Activated T-helper 9 cell treated with anti-CD3 and anti-CD28 coated beads, Interleukin-2, amount 50 U/mL, for 16 hours (primary cell): ENCODE results near the gene RPL27A.

Experiments used
- DNase-seq: peaks from one replicate; pipeline ENCODE4 v3.0.0-alpha.2; 2020; ENCODE audit warnings: low read depth

The RPL27A gene

DNA sequence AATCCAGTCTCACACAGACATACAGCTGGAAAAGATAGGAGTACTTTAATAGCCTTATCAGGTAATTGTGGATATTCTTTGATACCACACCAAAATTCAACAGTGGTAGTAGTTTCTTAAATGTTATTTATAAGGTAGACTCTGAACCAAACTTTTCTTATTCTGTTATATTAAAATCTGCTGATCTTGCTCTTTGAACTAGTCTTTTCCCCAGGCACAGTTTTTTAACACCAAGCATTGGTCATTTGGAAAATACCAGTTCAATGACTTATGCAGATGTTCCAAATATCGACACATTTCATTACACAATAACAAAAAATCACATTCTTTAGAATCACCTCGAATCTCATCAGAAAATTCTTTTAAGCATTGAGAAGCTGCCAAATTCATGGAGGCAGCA lies 7.7 kb upstream of the RPL27A start:
- DNase-seq = no peak

DNA sequence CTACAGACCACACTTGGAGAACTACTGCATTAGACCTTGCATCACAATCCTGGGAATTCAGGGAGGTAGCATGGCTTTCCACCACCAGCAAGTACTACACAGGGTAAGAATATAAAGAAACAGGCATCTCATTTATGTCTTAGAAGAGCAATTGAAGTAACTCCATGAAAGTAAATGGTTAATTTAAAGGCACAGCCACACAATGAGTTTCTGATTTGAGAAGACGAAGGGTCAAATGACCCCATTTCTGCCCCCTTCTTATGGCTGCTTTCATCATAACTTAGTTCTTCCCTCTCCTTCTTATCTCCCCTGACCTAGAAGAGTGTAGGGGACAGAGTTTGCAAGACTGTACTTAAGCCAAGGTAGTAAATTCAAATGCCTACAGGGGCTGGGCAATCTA lies 6.1 kb upstream of the RPL27A start:
- DNase-seq = no peak

DNA sequence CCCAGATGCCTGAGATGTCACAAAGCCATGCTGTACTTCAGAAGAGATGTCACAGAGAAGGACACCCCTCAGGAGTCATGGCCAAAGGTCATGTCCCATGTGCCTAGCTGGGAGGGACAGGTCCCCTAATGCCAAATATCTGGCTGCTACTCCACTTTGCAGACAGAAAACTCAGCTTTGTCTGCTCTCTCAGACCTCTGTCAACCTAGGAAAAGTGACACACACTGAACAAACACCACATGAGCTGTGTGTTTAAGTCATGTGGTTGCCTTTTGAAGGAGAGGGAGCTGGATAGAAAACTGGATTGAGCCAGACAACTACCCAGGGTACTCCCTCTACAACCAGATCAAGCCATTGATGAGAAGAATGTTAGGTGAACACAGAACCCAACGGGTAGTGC lies 3.6 kb upstream of the RPL27A start:
- no peak for DNase-seq

DNA sequence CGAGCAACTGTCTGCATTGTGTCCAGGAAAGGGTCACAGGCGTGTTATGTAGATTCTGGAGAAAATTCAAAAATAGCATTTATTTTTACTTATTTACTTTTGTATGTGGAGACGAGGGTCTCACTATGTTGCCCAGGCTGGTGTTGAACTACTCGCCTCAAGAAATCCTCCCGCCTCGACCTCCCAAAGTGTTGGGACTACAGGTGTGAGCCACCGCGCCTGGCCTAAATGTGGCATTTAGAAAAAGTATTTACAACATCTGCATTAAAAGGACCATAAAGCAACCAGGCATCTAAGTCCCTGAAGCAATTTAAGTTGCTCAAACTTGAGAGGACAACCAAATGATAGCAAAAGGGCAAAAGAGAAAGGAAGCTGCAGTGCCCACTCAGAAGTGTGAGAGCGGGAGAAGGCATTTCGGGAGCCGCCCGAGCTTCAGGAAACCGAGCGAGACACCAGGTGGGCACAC lies 722 bp upstream of the RPL27A start:
- DNase-seq = no peak

DNA sequence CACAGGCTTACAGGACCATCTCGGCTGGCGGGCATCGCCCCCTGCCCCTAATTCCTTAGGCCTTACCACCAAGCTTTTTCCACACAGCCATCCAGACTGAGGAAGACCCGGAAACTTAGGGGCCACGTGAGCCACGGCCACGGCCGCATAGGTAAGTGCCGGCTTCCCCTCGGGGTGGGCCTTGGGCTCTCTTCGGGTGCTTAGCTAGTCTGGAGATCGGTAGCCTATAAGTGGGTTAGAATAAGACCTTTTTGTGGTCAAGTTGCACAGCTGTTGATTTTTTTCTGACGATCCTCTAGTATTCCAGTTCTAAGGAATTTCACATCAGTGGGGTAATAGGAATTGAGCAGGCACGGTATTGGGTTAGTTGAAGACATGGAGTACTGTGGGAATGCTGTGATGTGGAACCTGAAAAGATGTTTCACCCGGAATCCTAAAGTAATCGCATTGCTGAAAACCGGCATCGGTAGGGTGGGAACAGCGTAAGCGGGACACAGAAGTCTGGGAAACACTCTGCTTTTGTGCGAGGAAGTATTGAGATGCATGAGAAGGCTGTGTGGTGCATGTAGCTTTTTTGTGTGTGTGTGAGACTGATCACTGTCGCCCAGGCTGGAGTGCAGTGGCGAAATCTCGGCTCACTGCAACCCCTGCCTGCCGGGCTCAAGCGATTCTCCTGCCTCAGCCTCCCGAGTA lies 669 bp downstream of the RPL27A start:
- no peak for DNase-seq

DNA sequence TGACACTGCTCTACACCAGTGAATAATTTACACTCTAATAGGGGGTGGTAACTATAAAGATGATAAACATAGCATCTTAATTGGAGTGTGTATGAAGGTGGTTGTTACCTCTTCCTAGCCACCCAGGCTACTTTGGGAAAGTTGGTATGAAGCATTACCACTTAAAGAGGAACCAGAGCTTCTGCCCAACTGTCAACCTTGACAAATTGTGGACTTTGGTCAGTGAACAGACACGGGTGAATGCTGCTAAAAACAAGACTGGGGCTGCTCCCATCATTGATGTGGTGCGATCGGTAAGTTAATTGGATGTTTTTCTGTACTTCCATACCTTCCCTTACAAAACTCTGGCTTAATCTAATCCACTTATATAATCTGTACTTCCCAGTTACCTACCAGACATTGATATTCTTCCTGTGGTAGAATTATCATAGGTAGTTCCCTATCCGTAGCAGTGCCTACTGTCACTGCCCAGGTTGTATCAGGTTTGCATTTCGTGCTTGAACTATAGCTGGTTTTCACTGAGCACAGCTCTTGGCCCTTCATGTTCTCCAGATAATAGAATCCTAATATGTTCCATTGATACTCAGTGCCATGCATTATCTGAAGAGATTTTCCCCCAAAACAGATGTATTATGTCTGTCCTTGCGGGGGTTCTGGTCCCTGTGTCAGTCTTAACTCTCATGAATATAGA lies 2.2 kb downstream of the RPL27A start:
- no peak for DNase-seq

DNA sequence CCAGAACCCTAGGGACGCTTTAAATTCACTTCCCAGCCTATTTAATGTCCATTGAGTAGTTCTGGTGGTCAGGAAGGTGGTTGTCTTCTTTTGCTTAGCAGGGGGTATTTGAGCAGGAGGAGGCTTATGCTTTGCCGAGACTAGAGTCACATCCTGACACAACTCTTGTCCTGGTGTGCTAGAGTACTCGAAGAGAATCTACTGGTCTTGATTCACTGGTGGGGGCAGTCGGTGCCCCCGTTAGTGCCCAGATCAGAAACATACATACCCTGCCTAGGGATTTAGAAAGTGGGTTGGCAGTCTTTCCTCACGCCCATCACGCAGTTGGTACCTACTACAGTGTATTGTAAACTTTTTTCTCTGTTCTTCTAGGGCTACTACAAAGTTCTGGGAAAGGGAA lies 2.7 kb downstream of the RPL27A start:
- DNase-seq = no peak

DNA sequence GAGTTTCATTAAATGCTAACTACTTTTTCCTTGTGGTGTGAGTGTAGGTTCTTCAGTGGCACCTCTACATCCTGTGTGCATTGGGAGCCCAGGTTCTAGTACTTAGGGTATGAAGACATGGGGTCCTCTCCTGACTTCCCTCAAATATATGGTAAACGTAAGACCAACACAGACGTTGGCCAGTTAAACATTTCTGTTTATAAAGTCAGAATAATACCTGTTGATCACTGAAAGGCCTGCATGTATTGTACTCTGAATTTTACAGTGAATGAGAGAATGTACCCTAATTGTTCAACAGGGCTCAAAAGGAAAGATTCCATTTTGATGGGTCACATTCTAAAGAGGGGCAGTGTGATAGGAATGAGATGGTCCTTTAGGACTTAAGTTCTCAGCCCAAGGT lies 3.2 kb downstream of the RPL27A start:
- DNase-seq = no peak

DNA sequence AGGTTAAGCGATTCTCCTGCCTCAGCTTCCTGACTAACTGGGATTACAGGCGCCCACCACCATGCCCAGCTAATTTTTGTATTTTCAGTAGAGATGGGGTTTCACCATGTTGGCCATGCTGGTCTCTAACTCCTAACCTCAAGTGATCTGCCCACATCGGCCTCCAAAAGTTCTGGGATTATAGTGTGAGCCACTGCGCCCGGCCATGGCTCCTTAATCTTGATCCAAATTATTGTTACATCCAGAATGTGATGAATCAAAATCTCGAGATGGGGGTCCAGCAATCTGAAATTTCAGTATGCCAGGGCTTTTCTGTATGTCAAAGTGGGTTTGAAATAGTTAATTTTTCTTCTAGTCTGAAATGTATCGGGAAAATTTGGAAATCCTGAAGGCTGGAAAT lies 3.7 kb downstream of the RPL27A start:
- no peak for DNase-seq

DNA sequence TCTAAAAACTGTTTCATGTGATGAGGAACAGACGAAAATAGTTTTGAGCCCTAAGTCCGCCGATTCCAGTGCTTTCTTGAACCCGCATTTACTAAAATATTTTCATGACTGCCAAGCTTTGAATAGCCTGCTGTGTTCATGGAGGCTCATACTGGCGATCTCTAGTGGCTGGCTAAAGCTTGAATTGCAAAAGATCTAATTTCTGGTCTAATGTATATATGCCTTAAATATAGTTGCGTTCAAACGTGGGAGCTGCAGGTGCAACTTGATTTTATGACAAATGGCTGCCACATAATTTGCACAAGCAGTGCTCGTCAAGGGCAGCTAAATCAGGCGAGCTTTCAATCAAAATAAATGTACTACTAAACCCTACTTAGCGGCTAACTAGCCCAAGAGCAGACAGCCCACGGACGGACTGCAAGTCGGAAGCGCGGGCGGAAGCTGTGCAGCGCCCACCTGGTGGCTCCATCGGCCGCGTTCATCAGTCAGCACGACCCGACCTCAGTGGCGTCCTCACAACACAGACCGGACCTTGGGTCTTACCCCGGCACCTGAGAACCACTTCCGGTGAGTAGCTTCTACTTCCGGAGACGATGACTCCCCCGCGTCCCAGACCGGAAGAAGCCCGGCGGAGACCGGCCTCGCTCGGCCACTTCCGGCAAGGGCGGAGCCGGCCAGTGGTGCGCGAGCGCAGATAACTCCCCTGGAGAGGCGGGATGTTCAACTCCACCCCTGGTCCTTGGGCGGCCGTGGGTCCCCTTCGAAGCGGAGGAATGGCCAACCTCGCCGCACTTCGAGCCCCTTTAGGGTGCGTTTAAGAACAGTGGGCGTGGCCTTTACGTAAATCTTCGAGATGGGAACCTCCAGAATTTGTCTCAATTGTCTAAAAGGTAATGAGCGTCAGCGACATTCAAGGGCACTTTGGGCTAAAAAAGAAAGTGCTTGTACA lies 6.1 kb downstream of the RPL27A start:
- peak; percentile 79 for DNase-seq

DNA sequence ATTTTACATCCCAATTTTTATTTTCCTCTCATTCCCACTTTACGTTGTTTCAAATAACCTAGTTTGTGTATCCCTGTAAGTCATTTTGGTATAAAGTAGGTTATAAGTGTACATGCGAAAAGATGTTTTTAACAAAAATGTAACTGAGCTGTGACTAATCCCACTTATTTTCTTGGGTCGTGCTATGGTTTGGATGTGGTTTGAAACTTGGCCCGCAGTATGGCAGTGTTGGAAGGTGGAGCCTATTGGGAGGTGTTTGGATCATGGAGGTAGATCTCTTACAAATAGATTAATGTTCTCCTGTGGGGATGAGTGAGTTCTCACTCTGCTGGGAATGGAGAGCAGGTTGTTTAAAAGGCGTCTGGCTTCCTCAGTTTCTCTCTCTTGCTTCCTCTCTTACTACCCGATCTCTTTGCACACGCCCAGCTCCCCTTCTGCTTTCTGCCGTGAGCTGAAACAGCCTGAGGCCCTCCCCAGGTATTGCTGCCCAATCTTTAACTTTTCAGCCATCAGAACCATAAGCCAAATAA lies 7.2 kb downstream of the RPL27A start:
- DNase-seq = no peak

DNA sequence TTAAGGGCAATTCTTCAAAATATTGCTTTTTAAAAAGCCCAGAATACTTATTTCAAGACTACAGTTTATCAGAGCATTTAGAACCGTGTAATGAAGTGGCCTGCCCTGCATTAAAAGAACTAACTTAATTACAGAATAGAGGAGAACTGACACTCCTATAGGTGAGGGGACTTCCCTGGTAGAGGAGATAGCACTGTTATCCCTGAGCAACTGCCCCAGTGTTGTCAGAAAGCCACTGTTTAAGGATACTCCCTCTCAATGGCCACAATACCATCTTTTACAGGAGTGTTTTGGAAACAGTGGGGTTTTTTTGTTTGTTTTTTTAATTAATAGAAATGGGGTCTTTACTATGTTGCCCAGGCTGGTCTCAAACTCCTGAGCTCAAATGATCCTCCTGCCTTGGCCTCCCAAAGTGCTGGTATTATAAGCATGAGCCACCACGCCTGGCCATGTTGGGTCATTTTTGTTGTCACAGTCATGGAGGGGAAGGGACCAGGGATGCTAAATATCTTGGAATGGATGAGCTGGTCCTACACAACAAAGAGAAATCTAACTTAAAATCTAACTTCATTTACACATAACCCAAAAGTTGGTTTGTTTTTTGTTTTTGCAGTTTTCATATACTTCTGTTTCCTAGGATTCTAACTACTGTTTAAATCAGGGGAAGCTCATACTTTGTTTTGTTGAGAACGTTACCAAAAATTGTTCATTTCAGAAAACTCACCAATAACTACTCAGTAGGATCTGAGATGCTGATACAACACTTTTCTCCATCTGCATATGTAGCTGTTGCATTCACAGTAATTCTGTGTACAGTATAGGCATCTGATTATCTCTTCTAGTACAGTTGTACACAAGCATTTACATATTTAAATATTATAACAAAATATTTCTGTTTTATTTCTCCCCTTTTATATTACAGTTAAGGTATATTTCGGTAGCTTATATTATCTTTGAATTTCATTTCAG lies 8.1 kb downstream of the RPL27A start:
- DNase-seq = no peak

DNA sequence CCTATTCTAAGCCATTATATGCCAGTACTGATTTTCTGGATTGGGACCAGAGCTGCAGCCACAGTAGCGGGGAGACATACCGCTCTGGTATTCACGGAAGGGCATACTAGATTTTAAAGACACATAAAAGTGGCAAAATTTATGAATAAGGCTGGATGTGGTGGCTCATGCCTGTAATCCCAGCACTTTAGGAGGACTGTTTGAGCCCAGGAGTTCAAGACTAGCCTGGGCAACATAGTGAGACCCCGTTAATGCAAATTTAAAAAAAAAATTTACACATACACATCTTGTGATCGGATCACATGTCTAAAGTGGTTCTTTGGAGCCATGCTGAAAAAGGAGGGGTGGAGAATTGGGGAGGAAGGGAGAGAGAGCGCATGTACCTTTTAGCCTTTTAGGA lies 9.0 kb downstream of the RPL27A start:
- DNase-seq = no peak

DNA sequence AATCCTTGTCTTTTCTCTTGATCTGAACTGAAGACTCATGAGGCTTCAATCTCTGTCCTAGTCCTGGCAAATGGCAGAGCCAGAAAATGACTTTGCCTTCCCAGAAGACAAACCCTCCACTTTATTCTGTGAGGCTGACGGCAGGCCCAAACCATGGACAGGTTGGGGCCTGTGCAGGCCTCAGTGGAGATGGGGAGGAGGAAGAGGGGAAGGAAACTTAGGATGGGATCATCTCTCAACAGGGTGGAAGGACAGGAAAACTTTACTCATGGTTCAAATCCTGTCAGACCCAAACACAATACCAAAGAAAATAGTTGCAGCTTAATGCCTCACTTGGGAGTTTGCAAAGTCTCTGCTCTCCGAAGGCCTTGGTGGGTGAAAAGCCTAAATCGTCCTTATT lies 9.8 kb downstream of the RPL27A start:
- no peak for DNase-seq

DNA sequence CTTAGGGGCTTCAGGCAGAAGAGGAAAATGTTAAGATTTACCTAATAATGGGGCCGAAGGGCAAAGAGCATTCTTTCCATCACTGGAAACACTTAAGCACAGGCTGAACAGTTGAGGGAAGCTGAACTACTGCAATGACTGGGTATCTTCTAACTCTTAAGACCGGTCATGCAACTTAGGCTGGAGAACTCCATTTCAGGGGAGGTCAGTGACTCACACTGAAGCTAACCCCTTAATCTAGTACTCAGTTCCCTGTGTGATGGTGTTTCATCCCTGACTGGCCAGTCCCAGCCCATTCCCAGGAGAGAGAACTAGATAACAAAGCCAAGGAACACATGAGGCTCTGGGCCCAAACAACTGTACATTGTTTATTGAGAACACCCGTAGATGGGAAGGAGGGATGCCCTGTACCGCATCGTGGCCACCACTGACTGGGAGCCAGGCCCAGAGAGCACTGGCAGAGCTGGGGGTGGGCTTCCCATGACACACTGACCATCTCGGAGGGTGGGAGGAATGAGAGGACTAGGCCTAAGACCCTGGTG lies 10.5 kb downstream of the RPL27A start:
- DNase-seq = no peak

DNA sequence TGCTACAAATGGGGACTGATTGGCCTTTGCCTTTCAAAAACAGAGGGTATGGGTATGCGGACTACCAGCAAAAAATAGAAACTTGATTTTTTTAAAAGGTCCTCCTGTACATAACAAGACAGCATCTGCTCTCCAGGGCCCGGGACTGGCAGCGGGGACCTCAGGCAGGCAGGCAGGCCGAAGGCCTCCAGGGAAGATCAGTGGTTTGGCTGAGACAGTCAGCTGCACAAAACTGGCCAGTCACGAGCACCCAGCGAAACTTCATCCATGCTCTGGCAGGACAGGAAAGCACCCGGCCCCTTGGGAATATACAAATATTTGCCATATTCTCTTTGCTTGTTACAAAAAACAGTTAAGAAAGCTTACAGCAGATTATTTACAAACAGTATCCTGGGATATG lies 11.0 kb downstream of the RPL27A start:
- no peak for DNase-seq

DNA sequence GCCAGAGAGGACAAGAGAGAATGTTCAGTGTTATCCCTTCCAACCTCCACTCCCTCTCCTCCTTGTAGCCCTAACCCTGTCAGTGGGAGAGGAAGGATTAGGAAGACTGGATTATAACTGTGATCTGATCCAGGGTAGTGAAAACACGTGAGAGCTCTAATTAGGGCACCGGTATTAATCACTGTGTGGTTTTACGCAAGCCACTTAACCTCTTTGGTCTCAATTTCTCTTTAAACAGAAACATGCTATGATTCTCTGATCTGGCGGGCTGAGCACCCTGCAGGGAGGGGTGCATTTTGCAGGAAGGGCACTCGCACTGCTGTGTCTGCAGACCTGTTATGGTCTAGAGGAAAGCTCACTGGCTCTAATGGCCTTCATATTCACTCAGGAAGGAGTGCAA lies 11.5 kb downstream of the RPL27A start:
- no peak for DNase-seq

DNA sequence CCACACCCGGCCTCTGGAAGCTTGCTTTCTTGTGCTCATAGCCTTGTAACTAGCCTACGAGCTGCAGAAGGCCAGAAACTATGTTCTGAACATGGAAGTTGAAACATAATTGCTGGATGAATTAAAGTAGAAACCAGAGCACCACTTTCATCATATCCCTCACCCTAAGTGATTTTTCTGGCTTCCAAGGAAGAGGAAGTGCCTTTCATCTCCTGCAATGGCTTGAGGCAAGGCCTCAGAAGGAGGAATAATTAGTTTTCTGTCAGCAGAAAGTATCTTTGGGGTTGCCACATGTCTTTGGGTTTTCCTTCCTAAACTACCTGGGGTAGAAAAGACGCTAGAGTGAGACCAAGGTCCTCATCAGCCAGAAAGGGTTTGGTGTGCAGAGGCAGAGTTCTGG lies 14.5 kb downstream of the RPL27A start:
- DNase-seq = no peak

DNA sequence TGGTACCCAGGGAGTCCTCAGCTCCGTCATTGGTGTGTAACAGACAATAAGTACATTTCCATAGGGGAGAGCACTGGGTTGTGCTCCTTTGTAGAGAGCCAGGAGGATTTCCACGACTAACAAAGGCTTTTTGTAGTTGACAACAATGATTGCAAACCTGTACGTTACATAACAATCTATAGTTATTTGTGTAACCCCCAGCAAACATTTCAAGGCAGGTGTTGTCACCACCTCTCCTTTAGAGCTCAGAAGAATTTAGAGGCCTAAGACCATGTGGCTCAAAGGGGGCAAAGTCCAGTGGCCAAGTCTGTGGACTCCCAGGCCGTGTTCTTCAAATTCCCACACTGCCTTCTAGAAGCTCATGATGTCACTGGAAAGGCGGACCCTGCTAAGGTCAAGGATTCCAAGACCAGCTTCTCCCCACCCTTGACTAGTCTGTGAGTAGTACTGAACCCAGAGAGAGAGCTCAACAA lies 15.8 kb downstream of the RPL27A start:
- no peak for DNase-seq

DNA sequence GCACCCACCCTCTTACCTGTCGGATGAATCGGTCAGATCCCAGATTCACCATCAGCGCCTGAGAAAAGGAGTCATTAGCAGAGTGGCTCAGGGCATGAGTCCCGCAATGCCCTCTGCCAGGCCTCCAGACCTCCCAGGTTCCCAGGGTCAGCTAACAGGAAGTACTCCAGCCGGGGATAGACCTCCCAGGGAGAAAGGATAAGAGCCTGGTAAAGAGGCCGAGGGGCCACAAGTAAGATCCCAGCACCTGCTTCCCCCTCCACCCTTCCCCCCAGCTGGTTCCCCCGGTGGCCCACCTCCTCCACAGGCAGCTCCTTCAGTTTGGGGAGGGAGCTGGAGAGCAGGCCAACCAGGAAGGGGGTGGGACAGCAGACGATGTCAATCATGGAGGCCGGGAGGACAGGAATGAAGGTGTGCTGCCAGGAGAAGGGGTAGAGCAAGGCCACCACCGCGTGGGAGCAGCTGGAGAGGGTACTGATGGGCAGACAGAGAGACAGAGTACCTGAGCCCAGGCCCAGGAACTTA lies 16.4 kb downstream of the RPL27A start:
- no peak for DNase-seq

DNA sequence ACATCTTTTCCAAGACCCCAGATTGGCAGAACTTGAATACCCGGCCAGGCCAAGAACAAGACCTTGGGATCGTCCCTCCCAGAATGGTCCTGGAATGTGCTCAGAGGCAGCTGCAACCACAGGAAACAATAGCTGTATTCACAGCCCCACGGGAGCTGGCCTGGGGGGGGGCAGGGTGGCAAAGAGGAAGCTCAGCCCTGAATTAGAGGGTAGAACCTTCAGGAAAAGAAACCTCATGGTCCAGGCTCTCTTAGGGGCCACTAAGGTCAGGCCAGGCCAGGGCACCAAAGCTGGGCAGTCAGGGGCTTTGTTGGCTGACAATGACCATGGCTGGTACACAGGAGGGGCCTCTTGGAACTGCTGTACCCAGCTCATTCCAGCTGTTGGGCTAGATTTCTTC lies 17.3 kb downstream of the RPL27A start:
- DNase-seq = no peak
